GM19328 (cell line): ENCODE results near the gene CBS.
"Not testable (repeated sequence)": the region's sequence is repeated elsewhere in the genome, so short reads cannot be mapped to it uniquely, and the experiment has no call there.

Source experiments
- ATAC-seq: cut with Tn5 transposase; IDR thresholded peaks from one replicate; pipeline ENCODE4 v1.9.1; 2021; ENCODE audit warnings: mild to moderate bottlenecking, moderate library complexity; ENCODE audit not compliant: unreplicated experiment

Gene CBS

DNA sequence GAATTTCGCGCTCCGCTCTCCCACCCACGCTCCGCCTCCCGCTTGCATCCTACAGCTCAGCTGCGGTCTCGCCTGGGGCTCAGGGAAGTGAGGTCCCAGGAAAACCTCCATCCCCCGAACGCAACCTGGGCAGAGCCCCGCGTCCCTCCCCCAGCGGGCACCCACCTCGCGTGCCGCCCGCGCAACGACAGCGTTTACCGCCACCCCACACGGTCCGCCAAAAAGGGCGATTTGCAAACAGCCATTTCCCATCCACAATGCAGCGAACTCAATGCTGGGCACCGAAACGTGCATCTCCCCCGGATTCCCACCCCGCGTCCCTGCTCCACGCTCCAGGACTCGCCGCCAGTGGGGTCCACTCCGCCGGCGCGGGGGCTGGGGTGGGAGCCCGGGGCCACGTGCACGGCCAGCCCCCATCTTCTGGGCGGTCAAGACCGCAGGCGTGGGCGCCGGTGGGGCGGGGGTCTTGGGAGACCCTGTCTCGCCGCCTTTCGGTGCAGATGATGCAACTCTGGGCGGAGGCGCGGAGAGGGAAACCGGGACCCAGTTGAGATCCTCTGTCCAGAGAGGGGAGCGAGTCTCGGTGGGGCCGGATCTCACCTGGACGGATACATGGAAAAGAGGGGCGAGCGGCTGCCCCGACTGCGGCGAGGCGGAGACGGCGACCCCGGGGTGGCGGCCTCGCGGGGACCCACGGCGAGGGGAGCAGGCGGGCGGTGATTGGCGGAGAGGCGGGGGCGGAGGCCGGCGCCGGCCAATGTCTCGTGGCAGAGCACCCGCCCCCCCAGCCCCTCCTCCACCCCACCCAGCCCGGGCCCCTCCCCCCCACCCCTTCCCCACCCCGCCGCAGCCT lies at the start of gene CBS:
Gene CBS, minus strand, starts transcription at position 666 of the 853 bp plus-strand sequence. CDS start 3,642 bp downstream, outside the sequence.
- ATAC-seq = not testable (repeated sequence)

DNA sequence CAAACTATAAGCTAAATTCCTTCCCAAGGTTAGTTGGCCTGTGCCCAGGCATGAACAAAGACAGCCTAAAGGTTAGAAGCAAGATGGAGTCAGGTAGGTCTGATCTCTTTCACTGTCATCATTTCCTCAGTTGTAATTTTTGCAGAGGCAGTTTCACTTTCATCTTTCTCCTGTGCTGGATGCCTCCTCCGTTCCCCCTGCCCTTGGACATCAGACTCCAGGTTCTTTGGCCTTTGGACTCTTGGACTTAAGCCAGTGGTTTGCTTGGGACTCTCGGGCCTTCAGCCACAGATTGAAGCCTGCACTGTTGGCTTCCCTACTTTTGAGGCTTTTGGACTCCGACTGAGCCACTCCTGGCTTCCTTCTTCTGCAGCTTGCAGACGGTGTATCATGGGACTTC lies 40.3 kb upstream of the CBS start:
- ATAC-seq = not testable (repeated sequence)

DNA sequence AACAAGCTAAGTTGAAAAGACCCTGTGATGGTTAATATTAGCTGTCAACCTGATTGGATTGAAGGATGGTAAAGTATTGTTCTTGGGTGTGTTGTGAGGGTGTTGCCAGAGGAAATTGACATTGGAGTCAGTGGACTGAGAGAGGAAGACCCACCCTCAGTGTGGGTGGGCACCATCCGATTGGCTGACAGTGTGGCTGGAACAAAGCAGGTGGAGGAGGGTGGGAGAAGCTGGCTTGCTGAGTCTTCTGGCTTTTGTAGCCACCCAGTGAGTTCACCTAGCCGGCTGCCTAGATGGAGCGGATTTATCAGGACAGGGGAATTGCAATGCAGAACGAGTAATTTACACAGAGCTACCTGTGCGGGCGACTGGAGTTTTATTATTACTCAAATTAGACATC lies 38.8 kb upstream of the CBS start:
- ATAC-seq = not testable (repeated sequence)

DNA sequence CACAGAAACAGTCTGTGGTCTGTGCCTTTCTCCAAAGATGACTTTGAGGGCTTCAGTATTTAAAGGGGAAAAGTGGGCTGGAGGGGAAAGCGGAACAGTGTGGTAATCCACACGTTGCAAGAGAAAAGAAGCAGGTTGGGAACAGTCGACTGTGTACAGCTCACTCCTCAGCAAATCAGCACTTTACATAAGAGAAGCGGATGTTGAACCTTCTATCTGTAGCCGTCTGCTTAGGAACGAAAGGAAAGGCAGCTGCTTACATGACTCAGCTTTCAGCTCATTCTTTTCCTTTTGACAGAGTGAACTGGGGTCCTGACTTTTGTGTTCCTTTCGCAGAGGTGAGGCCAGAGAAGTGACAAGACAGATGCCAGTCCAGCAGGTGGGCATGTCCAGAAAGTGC lies 33.4 kb upstream of the CBS start:
- not testable (repeated sequence) for ATAC-seq

DNA sequence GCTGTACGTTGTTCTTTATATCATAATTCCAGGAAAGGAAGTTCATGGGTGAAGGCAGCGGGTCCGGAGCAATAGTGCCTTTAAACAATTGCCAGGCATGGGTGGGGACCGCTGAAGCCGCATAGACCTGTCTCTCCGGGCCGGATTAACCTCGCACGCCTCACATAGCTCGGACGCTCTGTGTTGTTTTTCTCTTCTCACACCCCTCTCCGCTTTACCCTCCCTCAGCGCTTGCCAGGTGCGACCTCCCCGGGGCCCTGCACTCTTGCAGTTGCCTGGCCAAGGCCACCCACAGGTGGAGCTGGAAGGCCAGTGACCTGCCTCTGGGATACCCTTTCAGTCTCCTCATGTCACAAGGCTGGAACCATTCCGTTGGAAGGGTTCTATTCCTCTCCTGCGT lies 32.5 kb upstream of the CBS start:
- ATAC-seq = not testable (repeated sequence)

DNA sequence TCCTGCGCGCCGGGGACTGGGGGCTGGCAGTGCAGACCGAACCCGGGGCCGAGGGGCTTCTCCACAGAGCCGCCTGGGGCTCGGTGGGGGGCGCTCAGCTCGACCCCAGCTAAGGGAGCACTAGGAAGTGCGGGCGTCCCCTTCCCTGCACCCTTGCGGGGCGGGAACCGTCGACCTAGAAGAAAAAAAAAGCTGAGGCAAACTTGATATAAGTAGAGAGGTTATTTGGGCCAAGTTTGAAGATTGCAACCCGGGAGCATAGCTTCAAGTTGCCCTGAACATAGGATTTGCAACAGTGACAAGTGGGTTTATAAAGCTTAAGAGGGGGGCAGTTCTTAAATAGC lies 32.1 kb upstream of the CBS start:
- ATAC-seq = not testable (repeated sequence)

DNA sequence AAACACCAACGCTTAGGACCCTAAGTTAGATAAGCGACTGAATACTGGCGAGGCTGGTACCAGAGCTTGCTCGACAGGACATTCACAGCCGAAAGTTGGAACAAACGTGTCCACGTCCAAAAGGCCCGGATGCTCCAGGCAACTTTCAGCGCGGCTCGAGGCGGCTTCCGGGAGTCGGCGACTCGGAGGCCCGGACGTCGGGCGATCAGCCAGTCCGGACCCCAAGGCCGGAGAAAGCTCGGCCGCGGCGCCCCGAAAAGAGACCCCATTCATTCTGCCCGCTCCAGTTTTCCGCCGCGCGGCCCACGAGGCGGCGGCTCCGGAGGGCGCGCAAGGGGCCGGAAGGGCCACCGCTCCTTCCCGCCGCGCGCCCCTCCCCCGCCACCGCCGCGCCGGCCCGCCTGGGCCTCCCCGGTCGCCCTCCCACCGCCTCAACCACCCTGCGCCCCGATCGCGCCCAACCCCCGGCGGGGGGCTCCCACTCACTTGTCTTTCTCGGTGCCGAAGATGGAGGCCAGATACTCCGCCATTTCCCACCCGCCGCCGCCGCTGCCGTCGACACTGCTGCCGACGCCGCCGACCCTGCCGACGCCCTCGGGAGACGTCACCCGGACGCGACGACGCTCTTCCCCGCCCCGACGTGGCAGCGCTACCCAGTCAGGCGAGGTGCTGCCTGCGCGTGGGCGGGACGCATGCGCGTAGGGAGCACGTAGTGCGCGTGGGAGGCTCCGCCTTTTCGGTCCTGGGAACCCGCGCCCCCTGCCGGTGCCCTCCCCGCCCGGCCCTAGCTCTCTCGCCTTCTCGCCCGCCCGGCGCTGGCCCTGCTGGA lies 31.5 kb upstream of the CBS start, which contains the start of gene U2AF1:
Gene U2AF1, minus strand, starts transcription at position 606 of the 829 bp plus-strand sequence. Its CDS starts 76 bp downstream, at position 530.
- peak; percentile 61 for ATAC-seq

DNA sequence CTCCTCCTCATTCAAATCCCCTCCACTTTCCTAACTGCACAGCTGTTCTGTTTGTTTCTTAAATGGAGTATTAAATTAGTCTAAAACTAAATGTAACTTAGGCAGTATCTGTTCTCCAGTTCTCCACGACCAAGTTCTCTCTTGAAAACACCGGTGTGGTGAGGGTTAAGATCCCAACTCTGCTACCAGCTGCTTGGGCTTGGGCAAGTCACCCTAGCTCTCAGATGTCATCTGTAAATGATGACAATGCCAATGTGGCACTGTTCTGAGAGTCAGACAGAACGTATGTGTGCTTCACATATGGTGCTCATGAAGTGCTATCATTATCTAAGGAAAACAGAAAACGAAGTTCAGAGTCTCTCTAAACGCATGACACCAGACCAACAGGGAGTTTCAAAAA lies 29.0 kb upstream of the CBS start:
- not testable (repeated sequence) for ATAC-seq

DNA sequence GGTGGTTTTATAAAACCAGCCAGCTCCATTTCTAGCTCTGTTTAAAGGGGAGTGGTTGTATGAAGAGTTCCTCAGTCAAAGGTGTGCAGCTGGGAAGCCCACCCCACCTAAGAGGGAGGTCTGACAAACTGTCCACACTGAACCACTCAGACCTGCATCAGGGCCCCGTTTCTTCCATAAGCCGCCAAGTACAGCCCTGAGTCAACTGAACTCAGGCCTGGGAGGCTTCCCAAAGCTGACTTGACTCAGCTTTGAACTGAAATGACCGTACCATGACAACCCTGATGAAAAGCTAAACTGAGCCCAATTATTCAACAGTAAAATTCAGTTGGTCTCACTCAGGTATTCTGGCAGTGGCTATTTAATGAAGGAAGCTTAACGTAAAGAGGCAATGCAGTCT lies 26.6 kb upstream of the CBS start:
- ATAC-seq = not testable (repeated sequence)

DNA sequence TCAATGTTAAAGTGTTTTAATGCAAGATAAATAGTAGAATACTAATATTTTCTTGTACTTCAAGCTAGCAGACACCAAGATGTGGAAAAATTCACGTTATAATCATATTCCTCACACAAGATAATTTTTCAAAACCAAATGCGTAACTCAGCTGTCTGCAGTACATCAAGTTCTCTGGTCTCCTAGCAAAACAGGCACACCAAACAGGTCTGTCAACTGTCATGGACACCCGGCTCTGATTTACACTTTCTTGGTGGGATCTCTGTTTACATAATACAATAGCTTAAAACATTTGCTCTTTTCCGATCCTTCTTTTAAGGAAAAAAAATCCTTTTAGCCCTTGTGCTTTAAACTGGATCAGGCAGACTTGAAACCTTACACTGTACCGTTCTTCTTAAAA lies 26.0 kb upstream of the CBS start:
- not testable (repeated sequence) for ATAC-seq

DNA sequence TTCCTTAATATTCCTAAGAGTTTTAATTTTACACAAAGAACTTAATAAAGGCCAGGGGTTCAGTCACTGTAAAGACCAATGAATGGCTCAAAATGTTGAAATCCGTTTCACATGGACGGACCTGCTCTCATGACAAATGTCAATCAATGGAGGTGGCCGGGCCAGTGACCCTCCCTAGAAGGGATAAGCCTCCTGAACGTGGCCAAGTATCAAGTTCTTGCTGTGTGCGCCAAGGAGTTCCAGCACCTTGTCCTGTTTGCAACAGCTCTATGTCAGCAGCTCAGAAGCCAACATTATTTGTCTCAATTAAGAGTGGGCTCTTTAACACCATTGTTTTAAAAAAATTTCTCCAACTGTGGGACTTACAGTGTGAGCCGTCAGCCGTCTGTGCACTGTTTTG lies 25.4 kb upstream of the CBS start:
- ATAC-seq = not testable (repeated sequence)

DNA sequence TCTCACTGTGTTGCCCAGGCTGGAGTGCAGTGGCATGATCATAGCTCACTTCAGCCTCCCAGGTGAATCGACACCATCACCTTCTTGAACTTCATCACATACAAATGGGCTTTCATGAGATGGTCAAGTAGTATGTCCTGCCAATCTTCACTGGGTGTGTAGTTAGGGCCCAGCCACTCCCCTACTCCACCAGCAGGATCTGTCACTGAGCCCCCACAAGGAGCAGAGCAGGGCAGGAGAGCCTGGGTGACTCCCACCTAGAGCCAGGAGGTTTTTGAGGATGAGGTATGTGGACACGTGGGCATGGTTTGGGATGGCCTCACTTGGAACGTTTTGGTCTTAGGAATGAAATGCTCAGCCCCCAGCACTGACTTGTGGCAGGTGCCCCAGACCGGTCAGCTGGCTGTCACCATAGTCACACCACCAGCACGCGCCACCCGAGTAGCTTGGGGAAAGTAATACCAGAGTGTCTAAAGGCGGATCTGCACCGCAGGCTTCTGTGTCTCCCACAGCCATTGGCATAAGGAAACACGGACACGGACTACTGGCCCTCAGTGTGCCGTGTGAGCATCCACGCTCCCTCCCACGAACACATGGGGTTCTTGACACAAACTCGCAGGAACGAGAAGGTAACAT lies 16.5 kb upstream of the CBS start:
- not testable (repeated sequence) for ATAC-seq

DNA sequence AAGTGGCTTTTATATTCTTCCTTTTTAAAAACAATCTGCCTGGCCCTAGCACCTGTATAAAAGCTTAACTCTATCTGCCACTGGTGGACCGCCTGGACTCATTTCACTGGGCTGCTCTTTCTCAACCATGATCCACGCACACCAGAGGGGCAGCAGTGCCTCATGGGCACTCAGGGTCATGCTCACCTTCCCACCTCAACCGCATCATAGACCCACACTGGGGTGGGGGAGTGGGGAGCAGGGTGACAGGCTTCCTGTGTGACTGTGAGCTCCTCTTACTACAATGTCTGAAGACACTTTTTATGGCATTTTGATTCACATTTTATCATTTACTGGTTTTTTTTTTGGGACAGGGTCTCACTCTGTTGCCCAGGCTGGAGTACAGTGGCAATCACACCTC lies 15.3 kb upstream of the CBS start:
- not testable (repeated sequence) for ATAC-seq

DNA sequence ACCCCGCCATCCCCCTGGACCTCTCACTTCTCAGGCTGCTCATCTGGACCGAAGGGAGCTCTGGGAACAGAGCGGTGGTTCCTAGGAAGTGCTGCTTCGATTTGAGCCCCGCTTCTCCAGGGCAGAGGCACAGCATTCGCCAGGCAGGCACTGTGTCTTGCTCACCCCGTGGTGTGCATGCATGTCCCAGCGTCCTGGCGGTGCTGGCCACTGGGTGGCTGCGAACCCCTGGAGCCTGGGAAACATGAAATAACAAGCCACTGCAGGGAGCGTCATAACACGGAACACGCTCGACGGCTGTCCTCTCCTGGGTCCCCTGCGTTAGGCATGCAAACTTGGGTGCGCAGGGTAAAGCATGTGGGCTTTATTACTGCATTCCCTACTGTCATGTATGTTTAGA lies 13.8 kb upstream of the CBS start:
- ATAC-seq = not testable (repeated sequence)

DNA sequence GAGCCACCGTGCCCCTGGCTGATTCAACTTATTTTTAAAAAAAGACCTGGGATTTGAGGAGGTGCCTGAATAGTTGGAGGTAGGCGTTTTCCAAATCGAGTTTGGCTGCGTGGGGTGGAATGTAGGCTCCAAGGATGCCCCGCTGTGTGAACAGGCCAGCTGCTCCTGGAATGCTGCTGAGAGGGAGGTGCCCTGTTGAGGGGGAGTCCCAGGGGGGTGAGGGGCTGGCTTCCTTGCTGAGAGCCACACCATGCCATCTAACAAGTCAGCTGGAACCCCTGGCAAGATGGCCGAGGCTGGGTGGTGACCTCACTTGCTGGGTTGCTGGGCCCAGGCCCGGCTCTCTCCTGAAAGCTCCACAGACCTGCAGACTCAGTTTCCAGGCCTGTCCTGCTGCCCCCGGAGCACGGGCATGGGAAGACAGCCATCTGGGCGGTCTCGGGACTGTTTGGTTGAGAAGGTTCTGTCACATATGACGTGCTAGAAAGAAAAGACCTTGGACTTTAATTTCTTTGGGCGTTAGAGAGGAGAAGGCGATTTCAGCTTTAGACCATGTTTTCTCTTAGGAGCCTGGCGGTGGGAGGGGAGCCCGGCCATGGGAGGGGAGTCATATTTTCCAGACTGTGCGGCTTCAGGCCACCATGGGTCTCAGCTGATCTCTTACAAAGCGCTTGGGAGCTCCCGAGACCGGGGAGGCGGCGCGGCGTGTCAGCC lies 7.1 kb upstream of the CBS start:
- not testable (repeated sequence) for ATAC-seq

DNA sequence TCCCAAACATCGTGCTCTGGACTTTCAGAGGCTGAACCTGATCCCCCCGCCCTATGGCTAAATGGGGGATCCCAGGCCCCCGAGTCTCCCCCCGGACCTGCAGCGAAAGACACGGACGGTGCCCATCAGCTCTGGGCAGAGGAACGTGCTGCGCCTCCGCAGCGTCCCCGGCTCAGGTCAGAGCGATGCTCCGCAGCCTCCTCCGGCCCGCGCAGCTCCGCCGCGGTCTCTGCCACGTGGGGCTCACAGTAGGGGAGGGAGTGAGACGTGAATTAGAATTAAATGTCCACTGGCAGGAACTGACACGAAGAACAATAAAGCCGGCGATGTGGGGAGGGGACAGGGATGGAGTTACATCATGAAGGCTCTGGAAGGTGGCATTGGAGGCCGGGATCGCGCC lies 1.0 kb upstream of the CBS start:
- ATAC-seq = not testable (repeated sequence)

DNA sequence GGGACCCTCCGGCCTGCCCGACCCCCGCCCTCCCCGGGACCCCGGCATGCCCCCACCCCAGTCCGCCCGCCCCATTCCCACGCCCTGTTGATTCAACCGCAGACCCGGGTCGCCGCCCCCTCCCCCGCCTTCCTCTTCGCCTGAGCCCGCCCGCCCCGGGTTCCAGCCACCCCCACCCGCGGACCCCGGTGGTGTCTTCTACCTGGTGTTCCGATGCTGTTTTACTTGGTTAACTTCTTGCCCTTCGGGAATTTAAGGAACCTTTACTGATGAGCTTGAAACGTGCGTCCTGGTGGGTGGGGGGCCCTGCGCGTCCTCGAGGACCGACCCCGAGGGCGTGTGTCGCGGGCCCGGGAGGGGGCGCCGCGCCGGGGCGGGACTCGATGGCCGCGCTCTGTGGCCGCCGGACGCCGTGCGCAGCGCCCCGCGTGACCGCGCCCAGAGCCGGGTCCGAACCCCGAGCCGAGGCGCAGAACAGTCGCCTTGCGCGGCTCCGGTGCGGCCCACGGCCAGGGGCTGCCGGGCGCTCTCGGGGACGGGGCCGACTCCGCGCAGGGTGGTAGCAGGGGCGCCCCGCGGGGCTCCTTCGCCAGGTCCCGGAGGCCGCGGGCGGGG lies 495 bp upstream of the CBS start:
- not testable (repeated sequence) for ATAC-seq

DNA sequence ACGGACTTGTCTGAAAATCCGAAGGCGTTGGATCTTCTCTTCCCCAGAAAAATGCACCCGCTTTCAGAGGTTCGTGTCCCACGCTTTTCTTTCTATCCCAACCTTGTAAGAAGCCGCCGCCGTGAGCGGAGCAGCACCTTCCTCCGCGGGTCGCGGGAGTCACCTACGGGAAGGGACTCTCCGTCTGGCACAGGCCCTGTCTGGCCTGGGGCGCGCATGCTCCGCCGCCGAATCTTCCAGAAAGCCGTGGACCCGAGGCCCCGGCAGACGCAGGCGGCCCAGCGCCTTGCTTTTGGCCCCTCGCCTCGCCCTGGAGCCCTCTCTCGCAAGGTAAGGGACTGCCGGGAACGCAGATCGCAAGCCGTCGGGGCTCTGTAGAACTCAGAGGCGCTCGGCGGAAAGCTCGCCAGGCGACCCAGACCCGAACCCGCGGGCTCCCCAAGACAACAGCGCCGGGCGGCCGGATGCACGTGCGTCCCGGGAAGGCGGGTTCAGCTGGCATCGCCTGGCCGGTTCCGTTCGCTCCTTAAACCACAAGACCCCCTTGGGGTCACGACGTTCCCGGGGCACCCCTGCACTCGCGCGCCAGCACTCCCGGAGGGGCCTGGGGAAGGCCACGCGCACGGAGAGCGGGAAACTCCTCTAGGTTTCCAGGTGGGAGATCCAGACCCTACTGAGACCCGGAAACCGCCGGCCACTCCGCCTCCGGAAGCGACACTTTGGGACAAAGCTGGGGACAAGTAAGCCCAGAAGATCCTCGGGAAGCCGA lies 1.1 kb downstream of the CBS start:
- not testable (repeated sequence) for ATAC-seq

DNA sequence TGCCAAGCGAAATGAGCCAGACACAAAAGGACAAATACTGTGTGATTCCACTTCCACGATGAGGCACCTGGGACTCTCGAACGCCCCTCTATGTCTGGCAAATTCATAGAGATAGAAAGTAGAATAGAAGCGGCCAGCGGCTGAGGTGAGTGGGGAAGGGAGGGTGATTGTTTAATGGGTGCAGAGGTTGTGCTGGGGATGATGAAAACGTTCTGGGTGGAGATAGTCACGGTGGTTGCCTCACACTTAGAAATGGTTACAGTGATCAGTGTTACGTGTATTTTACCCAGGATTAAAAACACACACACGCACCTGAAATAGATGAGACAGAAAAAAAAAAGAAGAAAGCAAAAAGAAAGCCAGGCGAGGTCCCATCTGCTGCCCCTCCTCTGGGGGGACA lies 2.9 kb downstream of the CBS start:
- not testable (repeated sequence) for ATAC-seq
